ENCODE measurements around the gene MPG.

The MPG gene

DNA sequence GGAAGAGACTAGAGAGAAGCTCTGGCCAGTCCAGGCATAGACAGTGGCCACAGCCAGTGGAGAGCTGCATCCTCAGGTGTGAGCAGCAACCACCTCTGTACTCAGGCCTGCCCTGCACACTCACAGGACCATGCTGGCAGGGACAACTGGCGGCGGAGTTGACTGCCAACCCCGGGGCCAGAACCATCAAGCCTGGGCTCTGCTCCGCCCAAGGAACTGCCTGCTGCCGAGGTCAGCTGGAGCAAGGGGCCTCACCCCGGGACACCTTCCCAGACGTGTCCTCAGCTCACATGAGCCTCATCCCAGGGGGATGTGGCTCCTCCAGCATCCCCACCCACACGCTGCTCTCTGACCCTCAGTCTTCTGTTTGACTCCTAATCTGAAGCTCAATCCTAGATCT lies 8.8 kb upstream of the MPG start:
- DNase-seq (ENCODE audit: low read depth), result no peak
- TF ChIP-seq CTCF (conservative IDR thresholded peaks at IDR 0.05; ENCODE audit: low read depth, low read length), result no peak
- H3K4me3 ChIP-seq (ENCODE audit: low read length), result no peak overlapping the region

GRCh38 chr16:71210-71539 lies 6.8 kb upstream of the MPG start:
- TF ChIP-seq CTCF (conservative IDR thresholded peaks at IDR 0.05; ENCODE audit: low read depth, low read length), result no peak
- no peak for DNase-seq (ENCODE audit: low read depth)
- H3K4me3 ChIP-seq (ENCODE audit: low read length), result peak overlapping the region; percentile 65

DNA sequence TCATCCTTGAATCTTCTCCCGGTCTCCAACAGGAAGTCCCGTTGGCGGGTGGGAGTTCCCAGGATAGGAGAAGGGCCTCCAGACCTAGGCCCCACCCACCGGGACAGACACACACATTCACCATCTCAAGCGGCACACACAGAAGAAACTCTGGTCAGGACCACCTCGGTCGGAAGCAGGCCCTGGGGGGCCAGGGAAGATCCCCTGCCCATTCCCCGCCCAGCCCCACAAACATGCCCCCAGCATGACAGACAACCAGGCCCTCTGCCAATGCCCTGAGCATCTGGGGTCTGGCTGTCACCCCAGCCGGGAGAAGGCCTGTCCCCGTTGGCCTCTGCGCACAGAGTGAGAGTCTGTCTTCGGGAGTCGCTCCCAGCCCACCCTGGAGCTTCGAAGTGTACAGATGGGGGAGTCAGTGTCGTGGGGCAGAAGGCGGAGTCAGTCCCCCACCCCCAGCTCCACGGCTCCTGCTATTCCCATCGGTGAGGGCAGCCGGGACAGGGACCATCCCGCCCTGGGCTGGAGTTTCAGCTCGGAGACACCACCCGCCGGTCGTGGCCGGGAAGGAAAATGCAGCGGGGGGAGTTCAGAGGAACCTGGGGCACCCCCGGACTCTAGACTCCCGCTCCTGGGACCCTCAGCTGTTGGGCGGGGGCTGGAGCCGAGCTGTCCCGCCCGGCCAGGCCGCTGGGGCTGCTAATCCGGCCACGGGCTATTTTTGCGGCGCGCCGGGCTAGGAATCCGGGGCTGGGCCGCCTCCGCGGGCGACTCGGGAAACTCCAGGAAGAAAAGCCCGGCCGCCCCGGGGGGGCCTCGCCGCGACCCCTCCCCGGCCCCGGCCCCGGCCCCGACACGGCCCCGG lies 6.3 kb upstream of the MPG start:
- no peak for DNase-seq (ENCODE audit: low read depth)
- no peak for TF ChIP-seq CTCF (conservative IDR thresholded peaks at IDR 0.05; ENCODE audit: low read depth, low read length)
- peak overlapping the region; percentile 65 for H3K4me3 ChIP-seq (ENCODE audit: low read length)

DNA sequence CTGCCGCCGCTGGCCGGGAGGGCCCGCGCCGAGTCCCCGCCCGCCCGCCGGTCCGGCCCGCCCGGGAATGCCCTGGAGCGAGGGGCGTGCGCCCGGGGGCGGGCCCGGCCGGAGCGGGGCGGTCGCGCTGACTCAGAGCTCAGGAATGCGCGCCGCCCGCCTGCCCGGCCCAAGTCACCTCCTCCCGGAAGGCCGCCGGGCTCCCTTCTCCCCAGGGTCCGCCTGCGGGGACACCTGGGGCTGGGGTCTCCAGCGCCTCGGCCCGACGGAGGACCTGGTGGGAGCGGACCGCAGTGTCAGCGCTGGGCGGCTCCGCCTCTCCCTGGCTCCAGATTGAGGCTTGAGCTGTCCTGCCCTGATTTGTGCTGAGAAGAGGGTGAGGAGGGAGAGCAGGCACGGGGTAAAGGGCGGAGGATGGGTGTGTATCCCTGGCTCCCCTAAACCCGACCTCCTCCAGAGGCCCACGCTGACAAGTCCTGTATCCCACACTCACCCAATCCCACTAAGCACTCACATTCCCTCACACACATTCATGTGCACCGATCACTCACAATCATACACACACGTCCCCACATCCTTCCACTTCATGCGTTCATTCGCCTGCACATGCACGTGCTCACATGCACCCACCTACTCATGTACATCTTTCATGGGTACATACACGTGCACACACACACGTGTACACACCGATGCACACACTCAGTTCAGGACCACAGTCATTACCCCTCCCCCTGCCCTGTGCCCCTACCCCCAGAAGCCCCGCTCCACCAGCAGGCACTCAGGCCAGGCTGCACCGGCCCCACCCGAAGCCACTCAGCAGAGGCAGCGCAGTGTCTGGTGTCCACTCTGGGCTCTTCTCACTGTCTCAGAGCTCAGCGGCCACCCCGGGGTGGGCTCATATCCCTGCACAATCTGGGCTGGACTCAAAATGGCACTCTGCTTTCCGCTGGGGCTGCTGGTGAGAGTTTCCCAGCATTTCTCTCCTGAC lies 5.2 kb upstream of the MPG start, which contains the start of gene RHBDF1:
RHBDF1 (minus strand) TSS at position 71 of the 988 bp plus-strand sequence. CDS start 7,616 bp downstream, outside the sequence.
- no peak for TF ChIP-seq CTCF (conservative IDR thresholded peaks at IDR 0.05; ENCODE audit: low read depth, low read length)
- H3K4me3 ChIP-seq (ENCODE audit: low read length), result peak within 1 kb of the TSS; percentile 65
- DNase-seq (ENCODE audit: low read depth), result no peak

DNA sequence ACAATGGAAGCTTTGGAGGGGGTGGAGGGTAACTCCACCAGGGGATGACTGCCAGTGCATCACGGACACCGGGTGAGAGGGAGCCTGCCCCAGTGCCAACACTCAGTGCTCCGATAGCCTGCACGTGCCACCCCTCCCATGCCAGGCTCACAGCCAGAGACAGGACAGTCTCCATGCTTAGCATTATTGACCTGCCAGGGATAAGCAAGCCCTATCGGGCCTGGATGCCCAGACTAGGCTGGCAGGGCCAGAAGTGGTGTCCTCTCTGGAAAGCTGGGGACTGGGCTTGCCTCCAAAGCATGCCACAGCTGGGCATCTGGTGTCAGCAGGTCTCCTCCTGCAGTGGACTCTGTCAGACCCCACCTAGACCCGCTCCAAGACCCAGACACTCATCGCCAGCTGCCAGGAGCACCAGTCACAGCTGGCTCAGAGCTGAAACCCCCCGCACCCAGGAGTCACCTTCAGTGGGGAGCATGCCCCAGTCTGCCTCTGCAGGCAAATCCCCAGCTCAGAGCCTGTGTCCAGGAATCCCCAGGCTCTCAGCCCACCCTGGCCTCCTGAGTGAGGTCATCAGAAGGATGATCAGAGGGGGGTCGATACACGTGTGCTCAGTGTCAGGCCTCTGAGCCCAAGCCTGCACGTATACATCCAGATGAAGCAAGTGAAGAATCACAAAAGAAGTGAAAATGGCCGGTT lies 3.8 kb upstream of the MPG start:
- DNase-seq (ENCODE audit: low read depth), result no peak
- no peak for TF ChIP-seq CTCF (conservative IDR thresholded peaks at IDR 0.05; ENCODE audit: low read depth, low read length)

DNA sequence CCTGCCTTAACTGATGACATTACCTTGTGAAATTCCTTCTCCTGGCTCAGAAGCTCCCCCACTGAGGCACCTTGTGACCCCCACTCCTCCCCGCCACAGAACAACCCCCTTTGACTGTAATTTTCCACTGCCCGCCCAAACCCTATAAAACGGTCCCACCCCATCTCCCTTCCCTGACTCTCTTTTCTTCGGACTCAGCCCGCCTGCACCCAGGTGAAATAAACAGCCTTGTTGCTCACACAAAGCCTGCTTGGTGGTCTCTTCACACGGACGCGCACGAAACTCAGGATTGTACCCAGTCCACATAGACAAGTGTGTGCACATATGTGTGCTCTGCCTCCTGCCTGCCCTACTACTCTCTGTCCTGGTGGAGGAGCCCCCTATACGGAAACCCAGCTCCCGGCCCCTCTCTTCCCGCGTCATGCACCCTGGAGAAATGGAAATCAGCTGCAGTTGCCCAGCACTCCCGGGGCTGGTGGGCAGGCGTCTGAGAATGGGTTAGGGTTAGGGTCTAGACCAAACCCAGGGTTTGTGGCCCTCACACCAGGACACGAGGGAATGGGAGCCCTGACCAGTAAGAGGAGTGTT lies 3.2 kb upstream of the MPG start:
- DNase-seq (ENCODE audit: low read depth), result no peak
- no peak overlapping the region for H3K4me3 ChIP-seq (ENCODE audit: low read length)
- no peak for TF ChIP-seq CTCF (conservative IDR thresholded peaks at IDR 0.05; ENCODE audit: low read depth, low read length)

More for the DNA sequence above, 3.8 kb upstream of the MPG start:
- no peak overlapping the region for H3K4me3 ChIP-seq (ENCODE audit: low read length)
